CD4-positive, CD25-positive, alpha-beta regulatory T cell (primary cell): ENCODE measurements around the gene GRIK3. TPM values are rescaled to one million over a fixed set of nuclear protein-coding genes. Genes with fewer than 3 reads are reported as not detected.

Source experiments
- ATAC-seq, 2 donors: fragments of 150-1000 bp; cut with Tn5 transposase; one replicate each; pipeline ENCODE4 v1.10.0; 2021; ENCODE audit warnings: low read depth in 2 of 2, moderate number of reproducible peaks in 2 of 2, moderate library complexity in 1 of 2
- DNase-seq, 3 donors: peaks; one replicate each; pipeline versions ENCODE4 v3.0.0 to v3.0.0-alpha.2; 2012 to 2022; ENCODE audit warnings: mixed read lengths in 1 of 3
- H3K27ac ChIP-seq: one replicate; pipeline ENCODE4 v1.7.0; 2013; ENCODE audit warnings: mild to moderate bottlenecking, low read length; ENCODE audit not compliant: insufficient read depth, poor library complexity, severe bottlenecking
- H3K27me3 ChIP-seq: one replicate; pipeline ENCODE4 v1.7.0; 2013; ENCODE audit warnings: low read length; ENCODE audit not compliant: control insufficient read depth, insufficient read depth
- H3K36me3 ChIP-seq: one replicate; pipeline ENCODE4 v1.7.0; 2013; ENCODE audit warnings: mild to moderate bottlenecking, low read length, moderate library complexity; ENCODE audit not compliant: control insufficient read depth, insufficient read depth
- H3K4me1 ChIP-seq: 2 replicates; pipeline ENCODE4 v1.7.0; 2013; ENCODE audit warnings: mild to moderate bottlenecking, low read length; ENCODE audit not compliant: insufficient read depth, control insufficient read depth, poor library complexity, severe bottlenecking
- H3K4me3 ChIP-seq: one replicate; pipeline ENCODE4 v1.7.0; 2013; ENCODE audit warnings: low read depth, mild to moderate bottlenecking, low read length, moderate library complexity
- H3K9me3 ChIP-seq, 2 experiments: 1 replicate in 1 of 2; 2 replicates in 1 of 2; pipeline ENCODE4 v1.7.0; 2013; ENCODE audit warnings: low read length in 2 of 2, mild to moderate bottlenecking in 1 of 2, moderate library complexity in 1 of 2; ENCODE audit not compliant: control insufficient read depth in 2 of 2
- H3K27ac Mint-ChIP-seq, 3 donors: one replicate each; pipeline ENCODE4 v1.8.0; 2020 to 2022; ENCODE audit warnings: mild to moderate bottlenecking in 3 of 3, mixed read lengths in 3 of 3, moderate library complexity in 2 of 3
- H3K27me3 Mint-ChIP-seq: one replicate; pipeline ENCODE4 v1.8.0; 2022; ENCODE audit warnings: mild to moderate bottlenecking, mixed read lengths
- H3K36me3 Mint-ChIP-seq: one replicate; pipeline ENCODE4 v1.8.0; 2020; ENCODE audit warnings: mixed read lengths
- H3K4me1 Mint-ChIP-seq, 4 donors: one replicate each; pipeline ENCODE4 v1.8.0; 2020 to 2022; ENCODE audit warnings: mixed read lengths in 4 of 4, mild to moderate bottlenecking in 1 of 4
- H3K4me3 Mint-ChIP-seq, 4 donors: one replicate each; pipeline ENCODE4 v1.8.0; 2020 to 2022; ENCODE audit warnings: mild to moderate bottlenecking in 4 of 4, mixed read lengths in 4 of 4, moderate library complexity in 3 of 4
- H3K9me3 Mint-ChIP-seq, 7 donors: one replicate each; pipeline ENCODE4 v1.8.0; 2020 to 2022; ENCODE audit warnings: mixed read lengths in 7 of 7, mild to moderate bottlenecking in 3 of 7, moderate library complexity in 2 of 7
- polyA plus RNA-seq, 4 donors: library from polyadenylated mRNA; unstranded; fragments of 300-500 nt; fragmentation: Illumina TruSeq; gene quantifications; one replicate each; pipeline ENCODE4 v1.2.3, GENCODE V29; 2021
- total RNA-seq: library from RNA; stranded (reverse); gene quantifications from one replicate; pipeline ENCODE4 v1.2.3, GENCODE V29; 2022

The GRIK3 gene
- total and polyA plus RNA-seq, 5 donors from 2014 or later: not detected

DNA sequence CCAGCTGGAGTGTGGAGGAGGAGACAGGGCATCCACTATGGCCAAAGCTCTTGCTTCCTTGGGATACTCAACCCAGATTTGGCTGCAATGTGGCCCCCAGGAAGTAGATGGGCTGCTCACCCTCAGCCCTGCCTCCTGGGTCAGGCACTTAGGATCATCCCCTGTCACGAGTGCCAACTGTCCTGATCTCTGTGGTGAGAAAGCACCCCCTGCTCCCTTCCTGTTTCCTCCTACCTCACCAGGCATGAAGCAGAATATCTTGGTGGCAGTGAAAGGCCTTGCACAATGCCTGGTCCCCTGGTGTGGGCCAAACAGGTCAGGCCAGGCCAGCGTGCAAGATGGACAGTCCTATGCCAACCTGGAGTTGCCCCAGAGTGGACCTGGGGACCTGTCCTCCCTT, 211.7 kb downstream of the GRIK3 start:
- Histone ChIP-seq H3K27ac (no peak overlapping the region), H3K4me1 (no peaks in the 10 kb centered on the region), H3K9me3 (no peaks in the 10 kb centered on the region), H3K4me3 (no peak overlapping the region), H3K27me3 (no peaks in the 10 kb centered on the region), H3K36me3 (no peaks in the 10 kb centered on the region)
- no peak overlapping the region for H3K27ac Mint-ChIP-seq
- DNase-seq: no peak
- H3K36me3 Mint-ChIP-seq: no peaks in the 10 kb centered on the region
- H3K27me3 Mint-ChIP-seq: peaks cover 15% of the 10 kb centered on the region
- ATAC-seq: no peak
- H3K4me3 Mint-ChIP-seq: no peak overlapping the region
- H3K9me3 Mint-ChIP-seq: peaks cover 0 to 2% (median 0%) of the 10 kb centered on the region in 7 donors
- H3K4me1 Mint-ChIP-seq: no peaks in the 10 kb centered on the region

DNA sequence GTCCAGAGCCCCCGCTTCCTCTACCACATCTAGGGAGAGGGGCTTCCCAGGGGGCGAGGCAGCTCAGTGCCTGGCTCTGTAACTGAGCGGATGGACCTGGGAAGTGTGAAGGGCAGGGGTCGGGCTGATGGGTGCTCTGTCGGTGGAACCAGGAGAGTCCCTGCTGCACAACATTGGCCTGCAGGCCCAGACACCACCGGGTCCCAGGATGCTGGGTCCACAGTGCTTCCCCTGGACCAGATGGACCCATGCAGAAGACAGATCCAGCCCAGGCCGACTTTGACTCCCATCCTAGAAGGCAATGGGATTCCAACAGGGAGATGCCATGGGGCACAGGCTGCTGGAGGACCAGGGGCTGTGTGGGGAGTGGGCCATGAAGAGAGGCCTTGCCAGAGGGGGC, 212.9 kb downstream of the GRIK3 start:
- H3K4me1 ChIP-seq: no peaks in the 10 kb centered on the region
- H3K27me3 ChIP-seq: no peaks in the 10 kb centered on the region
- Mint-ChIP-seq H3K27ac (no peak overlapping the region), H3K36me3 (no peaks in the 10 kb centered on the region), H3K4me1 (no peaks in the 10 kb centered on the region), H3K27me3 (peaks cover 12% of the 10 kb centered on the region), H3K4me3 (no peak overlapping the region), H3K9me3 (peaks cover 0 to 2% (median 0%) of the 10 kb centered on the region in 7 donors)
- DNase-seq: no peak
- no peaks in the 10 kb centered on the region for H3K36me3 ChIP-seq
- no peak for ATAC-seq
- no peaks in the 10 kb centered on the region for H3K9me3 ChIP-seq
- H3K4me3 ChIP-seq: no peak overlapping the region
- H3K27ac ChIP-seq: no peak overlapping the region

DNA sequence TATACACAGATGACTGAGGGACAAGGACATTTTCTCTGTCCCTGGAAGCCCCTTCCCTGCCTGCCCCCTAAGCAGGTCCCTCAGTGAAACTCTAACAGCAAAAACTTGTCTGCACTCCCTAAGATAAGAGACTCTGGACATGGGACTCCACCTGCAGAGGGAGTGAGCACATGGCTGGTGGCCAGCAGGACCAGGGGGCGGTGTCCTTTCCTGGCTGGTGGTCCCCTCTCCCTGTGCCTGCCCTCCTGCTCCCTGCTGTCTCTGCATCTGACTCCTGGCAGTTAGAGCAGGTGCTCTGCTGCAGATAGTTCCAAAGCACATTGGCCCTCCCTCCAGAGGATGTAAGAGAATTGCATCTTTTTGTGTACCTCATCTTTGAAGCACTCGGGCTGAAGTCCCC, 215.5 kb downstream of the GRIK3 start:
- no peaks in the 10 kb centered on the region for H3K4me1 ChIP-seq
- H3K36me3 ChIP-seq: no peaks in the 10 kb centered on the region
- Mint-ChIP-seq H3K36me3 (no peaks in the 10 kb centered on the region), H3K4me3 (no peak overlapping the region), H3K27me3 (no peaks in the 10 kb centered on the region), H3K9me3 (peaks cover 0 to 2% (median 0%) of the 10 kb centered on the region in 7 donors), H3K4me1 (no peaks in the 10 kb centered on the region), H3K27ac (no peak overlapping the region)
- DNase-seq: no peak
- H3K9me3 ChIP-seq: no peaks in the 10 kb centered on the region
- H3K4me3 ChIP-seq: no peak overlapping the region
- ATAC-seq: no peak
- no peak overlapping the region for H3K27ac ChIP-seq
- H3K27me3 ChIP-seq: no peaks in the 10 kb centered on the region

- Histone ChIP-seq H3K27ac (no peak overlapping the region), H3K4me1 (no peaks in the 10 kb centered on the region), H3K4me3 (no peak overlapping the region), H3K27me3 (no peaks in the 10 kb centered on the region), H3K9me3 (no peaks in the 10 kb centered on the region), H3K36me3 (no peaks in the 10 kb centered on the region)
- Mint-ChIP-seq H3K9me3 (peaks cover 0 to 2% (median 0%) of the 10 kb centered on the region in 7 donors), H3K4me3 (no peak overlapping the region), H3K27me3 (no peaks in the 10 kb centered on the region), H3K27ac (no peak overlapping the region), H3K36me3 (no peaks in the 10 kb centered on the region), H3K4me1 (no peaks in the 10 kb centered on the region)
- DNase-seq: no peak
- no peak for ATAC-seq
Measured at GRCh38 chr1:36816348-36816747, 218.0 kb downstream of the GRIK3 start.

- no peak overlapping the region for H3K27ac Mint-ChIP-seq
- no peaks in the 10 kb centered on the region for H3K36me3 ChIP-seq
- H3K4me1 Mint-ChIP-seq: no peaks in the 10 kb centered on the region
- no peaks in the 10 kb centered on the region for H3K27me3 ChIP-seq
- no peak overlapping the region for H3K4me3 ChIP-seq
- H3K9me3 Mint-ChIP-seq: peaks cover 0 to 2% (median 0%) of the 10 kb centered on the region in 7 donors
- H3K36me3 Mint-ChIP-seq: no peaks in the 10 kb centered on the region
- H3K4me3 Mint-ChIP-seq: no peak overlapping the region
- ATAC-seq (no peak), DNase-seq (no peak)
- no peaks in the 10 kb centered on the region for H3K9me3 ChIP-seq
- no peak overlapping the region for H3K27ac ChIP-seq
- no peaks in the 10 kb centered on the region for H3K4me1 ChIP-seq
- H3K27me3 Mint-ChIP-seq: no peaks in the 10 kb centered on the region
Measured at GRCh38 chr1:36814774-36815173, 219.5 kb downstream of the GRIK3 start.

- DNase-seq: no peak
- Mint-ChIP-seq H3K27me3 (no peaks in the 10 kb centered on the region), H3K4me3 (no peak overlapping the region), H3K4me1 (no peaks in the 10 kb centered on the region), H3K9me3 (peaks cover 0 to 2% (median 0%) of the 10 kb centered on the region in 7 donors), H3K27ac (no peak overlapping the region), H3K36me3 (no peaks in the 10 kb centered on the region)
- no peak overlapping the region for H3K4me3 ChIP-seq
- no peak for ATAC-seq
- no peaks in the 10 kb centered on the region for H3K9me3 ChIP-seq
- no peak overlapping the region for H3K27ac ChIP-seq
- H3K27me3 ChIP-seq: no peaks in the 10 kb centered on the region
- H3K36me3 ChIP-seq: no peaks in the 10 kb centered on the region
- no peaks in the 10 kb centered on the region for H3K4me1 ChIP-seq
Measured at GRCh38 chr1:36814083-36814482, 220.2 kb downstream of the GRIK3 start.

DNA sequence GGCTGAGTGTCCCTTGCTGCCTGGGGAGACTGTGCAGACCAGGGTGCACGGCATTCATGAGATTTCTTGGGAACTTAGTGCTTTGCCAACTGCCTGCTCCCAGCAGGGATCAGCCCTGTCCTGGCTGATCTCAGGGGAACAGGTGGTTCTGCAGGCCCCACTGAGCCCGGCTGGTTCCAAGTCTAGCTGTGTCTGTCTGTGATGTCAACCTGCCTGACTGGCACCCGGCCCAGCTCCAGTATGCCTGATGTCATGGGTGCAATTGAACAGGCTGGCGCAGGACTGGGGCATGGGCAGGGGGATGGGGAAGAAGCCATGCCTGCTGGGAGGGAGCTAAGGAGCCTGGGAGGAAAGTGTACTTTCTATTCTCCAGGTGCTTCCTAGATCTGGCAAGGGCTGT, 227.1 kb downstream of the GRIK3 start:
- H3K4me1 ChIP-seq: no peaks in the 10 kb centered on the region
- H3K4me1 Mint-ChIP-seq: no peaks in the 10 kb centered on the region
- no peaks in the 10 kb centered on the region for H3K27me3 ChIP-seq
- no peaks in the 10 kb centered on the region for H3K9me3 ChIP-seq
- H3K27ac Mint-ChIP-seq: no peak overlapping the region
- no peak for DNase-seq
- no peaks in the 10 kb centered on the region for H3K36me3 ChIP-seq
- no peak overlapping the region for H3K4me3 ChIP-seq
- H3K27ac ChIP-seq: no peak overlapping the region
- ATAC-seq: no peak
- no peaks in the 10 kb centered on the region for H3K36me3 Mint-ChIP-seq
- no peaks in the 10 kb centered on the region for H3K27me3 Mint-ChIP-seq
- peaks cover 0 to 2% (median 0%) of the 10 kb centered on the region in 7 donors for H3K9me3 Mint-ChIP-seq
- no peak overlapping the region for H3K4me3 Mint-ChIP-seq

DNA sequence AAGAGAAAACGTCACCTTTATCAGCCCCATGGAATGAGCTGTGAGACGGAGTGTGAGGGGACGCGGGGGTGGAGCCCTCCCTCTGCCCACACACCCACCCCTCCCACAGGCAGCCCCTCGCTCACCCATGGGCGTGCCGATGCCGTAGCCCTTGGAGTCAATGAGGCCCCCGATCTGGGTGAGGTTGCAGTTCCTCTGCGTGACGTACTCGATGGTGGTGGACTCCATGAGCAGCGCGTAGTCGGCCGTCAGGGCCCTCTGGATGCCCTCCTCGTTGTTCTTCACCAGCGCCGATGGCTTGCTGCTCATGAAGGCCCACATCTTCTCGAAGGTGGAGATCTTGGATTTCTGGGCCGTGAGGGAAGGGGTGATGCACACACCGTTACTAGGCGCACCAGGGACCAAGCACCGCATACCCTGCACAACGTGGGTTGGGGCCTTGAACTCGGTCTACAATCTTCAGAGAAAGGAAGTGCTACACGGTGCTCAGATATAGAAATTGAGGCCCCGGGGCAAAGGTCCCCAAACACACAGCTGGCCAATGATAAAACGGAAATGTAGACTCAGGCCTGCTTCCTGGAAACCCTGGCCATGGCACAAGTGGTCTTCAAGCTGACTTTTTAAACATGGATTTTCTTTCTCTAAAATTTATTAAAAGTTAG, 228.2 kb downstream of the GRIK3 start:
- H3K9me3 Mint-ChIP-seq: peaks cover 0 to 2% (median 0%) of the 10 kb centered on the region in 7 donors
- H3K4me1 Mint-ChIP-seq: no peaks in the 10 kb centered on the region
- Histone ChIP-seq H3K36me3 (no peaks in the 10 kb centered on the region), H3K27ac (no peak overlapping the region), H3K4me1 (no peaks in the 10 kb centered on the region), H3K9me3 (no peaks in the 10 kb centered on the region), H3K4me3 (no peak overlapping the region), H3K27me3 (no peaks in the 10 kb centered on the region)
- no peak for ATAC-seq
- no peak for DNase-seq
- H3K4me3 Mint-ChIP-seq: no peak overlapping the region
- no peaks in the 10 kb centered on the region for H3K36me3 Mint-ChIP-seq
- no peak overlapping the region for H3K27ac Mint-ChIP-seq
- H3K27me3 Mint-ChIP-seq: no peaks in the 10 kb centered on the region
